Stimulated activated CD4-positive, alpha-beta T cell treated with anti-CD3 and anti-CD28 coated beads, Interleukin-15, amount 100 ng/mL, for 1 hour (primary cell): ENCODE data around the gene IKZF2.

Experiments
- DNase-seq, 2 donors: peaks; one replicate each; pipeline ENCODE4 v3.0.0-alpha.2; 2020; ENCODE audit warnings: low read depth in 1 of 2, low spot score in 1 of 2

IKZF2 gene

GRCh38 chr2:213004197-213004821 is 147.1 kb downstream of the IKZF2 start:
- DNase-seq: no peak

- DNase-seq: no peak
These were observed 149.0 kb downstream of the IKZF2 start for GRCh38 chr2:213002383-213002782.

GRCh38 chr2:213001297-213001910 is 150.0 kb downstream of the IKZF2 start:
- DNase-seq: no peak

- DNase-seq: no peak
These were observed 152.6 kb downstream of the IKZF2 start for GRCh38 chr2:212998626-212999359.

- DNase-seq: no peak
These were observed 153.8 kb downstream of the IKZF2 start for GRCh38 chr2:212997526-212998020.

- no peak for DNase-seq
These were observed 155.5 kb downstream of the IKZF2 start for GRCh38 chr2:212995920-212996319.

- DNase-seq: no peak
These were observed 156.4 kb downstream of the IKZF2 start for GRCh38 chr2:212994976-212995375.

GRCh38 chr2:212991120-212991519 is 160.3 kb downstream of the IKZF2 start:
- DNase-seq: no peak

GRCh38 chr2:212990697-212991096 is 160.7 kb downstream of the IKZF2 start:
- no peak for DNase-seq

- no peak for DNase-seq
These were observed 163.9 kb downstream of the IKZF2 start for GRCh38 chr2:212987492-212987891.

GRCh38 chr2:212984129-212984528 is 167.3 kb downstream of the IKZF2 start:
- no peak for DNase-seq

GRCh38 chr2:212979799-212980198 is 171.6 kb downstream of the IKZF2 start:
- no peak for DNase-seq

- no peak for DNase-seq
These were observed 172.3 kb downstream of the IKZF2 start for GRCh38 chr2:212979046-212979612.

GRCh38 chr2:212977152-212977551 is 174.3 kb downstream of the IKZF2 start:
- DNase-seq: no peak

GRCh38 chr2:212975333-212975732 is 176.1 kb downstream of the IKZF2 start:
- no peak for DNase-seq

GRCh38 chr2:212974692-212975091 is 176.7 kb downstream of the IKZF2 start:
- DNase-seq: no peak

GRCh38 chr2:212973347-212973746 is 178.1 kb downstream of the IKZF2 start:
- DNase-seq: no peak

- DNase-seq: no peak
These were observed 181.3 kb downstream of the IKZF2 start for GRCh38 chr2:212970132-212970531.

- DNase-seq: no peak
These were observed 182.9 kb downstream of the IKZF2 start for GRCh38 chr2:212968284-212969081.

GRCh38 chr2:212966884-212967283 is 184.5 kb downstream of the IKZF2 start:
- DNase-seq: no peak

- DNase-seq: no peak
These were observed 188.7 kb downstream of the IKZF2 start for GRCh38 chr2:212962691-212963090.
